Kidney (tissue), 14 donors: ENCODE data around the gene TCERG1L. TPM values are rescaled to one million over a fixed set of nuclear protein-coding genes. Genes with fewer than 3 reads are reported as not detected.

Experiments
- DNase-seq, 5 donors: peaks; one replicate each; pipeline ENCODE4 v3.0.0-alpha.2; 2013 to 2020
- FAIRE-seq: peaks from 2 replicates; lab custom pipeline; 2012; peaks lifted over from hg19 to GRCh38; lab: Jason Lieb, UNC
- H3K27ac ChIP-seq, 2 donors: one replicate each; pipeline ENCODE4 v1.7.0; 2013; ENCODE audit warnings: low read depth in 2 of 2, low read length in 2 of 2, inconsistent platforms in 1 of 2
- H3K27me3 ChIP-seq: one replicate; pipeline ENCODE4 v1.7.1; 2013; ENCODE audit warnings: low read length, inconsistent platforms; ENCODE audit not compliant: control insufficient read depth, insufficient read depth
- H3K36me3 ChIP-seq, 3 donors: one replicate each; pipeline versions ENCODE4 v1.7.0 to v1.7.1; 2013; ENCODE audit warnings: low read length in 3 of 3, control low read depth in 1 of 3, inconsistent platforms in 1 of 3; ENCODE audit not compliant: insufficient read depth in 3 of 3, control insufficient read depth in 2 of 3
- H3K4me1 ChIP-seq, 3 donors: one replicate each; pipeline versions ENCODE4 v1.7.0 to v1.7.1; 2013; ENCODE audit warnings: low read length in 3 of 3, inconsistent platforms in 1 of 3, low read depth in 1 of 3; ENCODE audit not compliant: control insufficient read depth in 2 of 3, insufficient read depth in 2 of 3
- H3K4me3 ChIP-seq, 3 donors: one replicate each; pipeline versions ENCODE4 v1.7.0 to v1.8.1; 2013; ENCODE audit warnings: low read length in 3 of 3, control low read depth in 1 of 3, inconsistent platforms in 1 of 3
- H3K9ac ChIP-seq, 3 donors: one replicate each; pipeline versions ENCODE4 v1.7.0 to v1.7.1; 2013; ENCODE audit warnings: low read length in 3 of 3, control low read depth in 1 of 3, inconsistent platforms in 1 of 3
- H3K9me3 ChIP-seq, 3 donors: one replicate each; pipeline versions ENCODE4 v1.7.0 to v1.7.1; 2013; ENCODE audit warnings: low read length in 3 of 3, control low read depth in 1 of 3, inconsistent platforms in 1 of 3; ENCODE audit not compliant: control insufficient read depth in 2 of 3, insufficient read depth in 1 of 3
- intact Hi-C: fragments of 100-400 bp; cut with DNase I; formaldehyde crosslinking; loops from one replicate; pipeline ENCODE4 v1.11.1; 2022
- polyA plus RNA-seq: library from polyadenylated mRNA; stranded (reverse); fragments of 350-450 nt; fragmentation: Illumina TruSeq; extraction: RNeasy Lipid Tissue Mini Kit (QIAGEN cat#74804); gene quantifications from one replicate; pipeline ENCODE4 v1.2.3, GENCODE V29; 2014; ENCODE audit warnings: low read depth, low replicate concordance; ENCODE audit not compliant: insufficient read depth
- total RNA-seq: library from RNA; stranded (reverse); fragmentation: NEBNext Ultra II Directional; extraction: Animal tissue kit (Norgen Biotek cat#: 25700); gene quantifications from one replicate; pipeline ENCODE4 v1.2.1, GENCODE V29; 2021
- TF ChIP-seq, protein P1 (sequence below): IDR thresholded peaks from 3 replicates; pipeline ENCODE4 v1.5.1; 2012; ENCODE audit warnings: mild to moderate bottlenecking, moderate library complexity, borderline replicate concordance; ENCODE audit not compliant: insufficient read depth; ENCODE audit errors: extremely low read depth
- donor health status: control.
- donor health status: control.
- donor health status: control.
- donor health status: control.
- donor health status: control.
- donor health status: DM: yes; HTN: yes; CAD: no.
- donor health status: Normal renal cell carcinoma (clear cell type).

TCERG1L gene
- total and polyA plus RNA-seq, 2 donors from 2014 or later: not detected

DNA sequence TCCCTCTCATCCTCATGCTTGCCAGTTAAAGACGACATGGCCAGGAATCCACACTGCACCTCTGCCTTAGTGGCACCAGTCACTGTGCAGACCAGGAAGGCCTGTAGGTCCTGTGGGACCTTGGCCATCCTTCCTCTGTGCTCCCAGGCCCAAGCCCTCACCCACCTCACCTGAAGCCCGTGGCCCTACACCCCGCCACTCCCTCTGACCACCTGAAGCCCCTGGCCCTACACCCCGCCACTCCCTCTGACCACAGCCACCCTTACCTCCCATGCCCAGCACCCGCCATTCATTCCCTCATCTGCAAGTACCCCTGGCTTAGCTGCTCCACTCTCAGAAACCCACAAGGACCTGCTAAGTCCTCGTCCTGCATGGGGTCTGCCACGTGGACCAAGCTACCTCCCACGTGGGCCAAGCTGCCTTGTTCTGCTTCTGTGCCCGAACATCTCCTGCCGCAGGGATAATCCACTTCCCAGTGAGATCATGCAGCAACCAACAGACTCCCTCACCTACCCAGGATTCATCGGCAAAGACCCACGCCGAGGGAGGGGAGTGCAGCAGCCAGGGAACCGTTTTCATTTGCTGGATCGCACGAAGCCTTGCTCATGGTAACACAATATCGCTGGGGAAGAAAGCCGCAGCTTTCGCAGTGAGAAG lies 151.2 kb downstream of the TCERG1L start:
- Histone ChIP-seq H3K27me3 (no peaks in the 10 kb centered on the region), H3K4me3 (no peak overlapping the region), H3K36me3 (no peaks in the 10 kb centered on the region), H3K27ac (no peak overlapping the region), H3K9me3 (no peaks in the 10 kb centered on the region), H3K4me1 (no peaks in the 10 kb centered on the region), H3K9ac (no peak overlapping the region)
- intact Hi-C loops: no loop called here
- FAIRE-seq (no peak), DNase-seq (no peak)
- TF ChIP-seq, protein P1, sequence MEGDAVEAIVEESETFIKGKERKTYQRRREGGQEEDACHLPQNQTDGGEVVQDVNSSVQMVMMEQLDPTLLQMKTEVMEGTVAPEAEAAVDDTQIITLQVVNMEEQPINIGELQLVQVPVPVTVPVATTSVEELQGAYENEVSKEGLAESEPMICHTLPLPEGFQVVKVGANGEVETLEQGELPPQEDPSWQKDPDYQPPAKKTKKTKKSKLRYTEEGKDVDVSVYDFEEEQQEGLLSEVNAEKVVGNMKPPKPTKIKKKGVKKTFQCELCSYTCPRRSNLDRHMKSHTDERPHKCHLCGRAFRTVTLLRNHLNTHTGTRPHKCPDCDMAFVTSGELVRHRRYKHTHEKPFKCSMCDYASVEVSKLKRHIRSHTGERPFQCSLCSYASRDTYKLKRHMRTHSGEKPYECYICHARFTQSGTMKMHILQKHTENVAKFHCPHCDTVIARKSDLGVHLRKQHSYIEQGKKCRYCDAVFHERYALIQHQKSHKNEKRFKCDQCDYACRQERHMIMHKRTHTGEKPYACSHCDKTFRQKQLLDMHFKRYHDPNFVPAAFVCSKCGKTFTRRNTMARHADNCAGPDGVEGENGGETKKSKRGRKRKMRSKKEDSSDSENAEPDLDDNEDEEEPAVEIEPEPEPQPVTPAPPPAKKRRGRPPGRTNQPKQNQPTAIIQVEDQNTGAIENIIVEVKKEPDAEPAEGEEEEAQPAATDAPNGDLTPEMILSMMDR: no peak

DNA sequence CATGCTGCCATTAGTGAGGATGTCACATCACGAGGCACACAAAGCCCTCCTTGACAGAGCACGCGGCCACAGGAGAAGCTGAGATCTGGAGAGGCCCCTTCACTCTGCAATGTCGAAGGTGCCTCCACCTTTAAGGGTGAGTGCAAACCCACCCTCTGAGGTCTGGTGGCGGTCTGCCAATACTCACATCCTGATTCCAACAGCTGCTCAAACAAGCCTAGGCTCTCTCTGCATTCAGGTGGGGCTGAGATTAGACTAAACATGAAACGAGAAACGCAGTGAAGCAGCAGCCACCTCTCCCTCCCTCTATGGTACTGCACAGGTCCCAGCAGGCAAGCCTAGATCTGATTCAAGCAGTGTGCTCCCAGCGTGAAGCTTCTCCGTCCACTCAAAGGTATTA lies 151.8 kb downstream of the TCERG1L start:
- H3K27ac ChIP-seq: no peak overlapping the region
- DNase-seq (no peak), FAIRE-seq (no peak)
- intact Hi-C loops: no loop called here
- H3K4me3 ChIP-seq: no peak overlapping the region
- no peaks in the 10 kb centered on the region for H3K9me3 ChIP-seq
- H3K9ac ChIP-seq: no peak overlapping the region
- no peaks in the 10 kb centered on the region for H3K36me3 ChIP-seq
- H3K4me1 ChIP-seq: no peaks in the 10 kb centered on the region
- H3K27me3 ChIP-seq: no peaks in the 10 kb centered on the region
- TF ChIP-seq, protein P1: no peak

DNA sequence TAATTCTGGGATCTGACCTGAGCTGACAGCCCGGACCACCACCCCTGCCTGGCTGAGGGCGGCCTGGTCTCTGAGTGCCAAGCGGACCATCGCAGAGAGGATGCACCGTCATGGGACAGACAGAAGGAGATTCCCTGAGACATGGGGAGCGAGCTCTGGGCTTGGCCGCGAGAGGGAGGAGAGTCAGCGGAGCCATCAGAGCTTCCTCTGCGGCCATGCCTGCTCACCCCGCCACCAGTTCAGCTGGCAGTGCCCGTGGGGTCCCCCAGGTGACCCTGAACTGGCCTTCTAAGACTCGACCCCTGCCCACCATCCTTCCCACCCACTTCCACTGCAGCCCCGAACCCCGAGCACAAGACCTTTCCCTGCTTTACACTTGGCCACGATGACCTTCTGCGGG lies 152.8 kb downstream of the TCERG1L start:
- Histone ChIP-seq H3K9ac (no peak overlapping the region), H3K27ac (no peak overlapping the region), H3K27me3 (no peaks in the 10 kb centered on the region), H3K4me3 (no peak overlapping the region), H3K4me1 (no peaks in the 10 kb centered on the region), H3K9me3 (no peaks in the 10 kb centered on the region), H3K36me3 (no peaks in the 10 kb centered on the region)
- no peak for DNase-seq
- TF ChIP-seq, protein P1: no peak
- FAIRE-seq: no peak
- intact Hi-C loops: no loop called here

DNA sequence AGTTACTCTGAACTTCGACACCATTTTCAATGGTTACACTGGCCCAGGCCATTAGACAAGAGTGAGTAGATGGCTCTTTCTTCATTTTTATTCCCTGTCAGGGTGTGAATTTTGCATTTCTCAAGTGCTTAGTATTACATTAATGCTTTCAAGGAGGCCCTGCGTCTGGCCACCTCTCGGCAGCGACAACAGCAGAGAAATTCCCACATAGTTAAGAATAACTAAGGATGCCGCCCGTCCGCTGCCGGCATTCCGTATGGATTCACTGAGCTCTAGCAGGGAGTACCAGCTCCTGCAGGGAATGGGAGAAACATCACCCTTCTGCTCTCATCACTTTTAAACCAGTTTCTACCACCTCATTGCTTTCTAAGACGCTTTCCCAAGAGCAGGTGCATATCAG lies 153.6 kb downstream of the TCERG1L start:
- Histone ChIP-seq H3K4me1 (no peaks in the 10 kb centered on the region), H3K27ac (no peak overlapping the region), H3K36me3 (no peaks in the 10 kb centered on the region), H3K27me3 (no peaks in the 10 kb centered on the region), H3K9ac (no peak overlapping the region), H3K4me3 (no peak overlapping the region), H3K9me3 (peaks cover 0 to 2% (median 0%) of the 10 kb centered on the region in 3 donors)
- no peak for DNase-seq
- intact Hi-C loops: no loop called here
- TF ChIP-seq, protein P1: no peak
- no peak for FAIRE-seq
